SK-N-MC (cell line): ENCODE measurements around the gene SDK1.
"Not testable (repeated sequence)": the region's sequence is repeated elsewhere in the genome, so short reads cannot be mapped to it uniquely, and the experiment has no call there.

ENCODE experiments used
- DNase-seq: peaks from one replicate; pipeline ENCODE4 v3.0.0-alpha.2; 2011; ENCODE audit warnings: low read depth, low spot score
- H3K27ac ChIP-seq: fragments of 200-600 bp; sonication (generic); 2 replicates; pipeline ENCODE4 v1.5.1; 2016; ENCODE audit warnings: mixed run types
- H3K36me3 ChIP-seq: fragments of 200-600 bp; sonication (generic); 2 replicates; pipeline ENCODE4 v1.6.1; 2017; ENCODE audit warnings: antibody characterized with exemption, low read length, mixed read lengths; ENCODE audit not compliant: insufficient read depth
- H3K4me3 ChIP-seq: fragments of 200-600 bp; sonication (generic); 2 replicates; pipeline ENCODE4 v1.5.1; 2016
- H3K9ac ChIP-seq: fragments of 200-600 bp; sonication (generic); 2 replicates; pipeline ENCODE4 v1.8.0; 2017; ENCODE audit warnings: mixed run types, mixed read lengths; ENCODE audit not compliant: insufficient read length
- H3K9me3 ChIP-seq: fragments of 200-600 bp; sonication (generic); 2 replicates; pipeline ENCODE4 v1.6.1; 2017; ENCODE audit warnings: low read depth, mild to moderate bottlenecking, antibody characterized with exemption, low read length, moderate library complexity, mixed read lengths
- EZH2 ChIP-seq: fragments of 200-600 bp; sonication (generic); IDR thresholded peaks from one replicate; pipeline ENCODE4 v1.6.1; 2017; ENCODE audit warnings: antibody characterized with exemption
- FOXP2 ChIP-seq: optimal IDR thresholded peaks from 2 replicates; pipeline ENCODE3; 2011; ENCODE audit warnings: mild to moderate bottlenecking, moderate library complexity; ENCODE audit not compliant: insufficient read depth; ENCODE audit errors: extremely low read length, control extremely low read depth
- POLR2AphosphoS5 ChIP-seq: IDR thresholded peaks from 2 replicates; pipeline ENCODE4 v1.6.1; 2012; ENCODE audit warnings: mild to moderate bottlenecking, low read depth, low read length, borderline replicate concordance

SDK1 gene

GRCh38 chr7:4286351-4286750, 985.3 kb downstream of the SDK1 start:
- no peak for DNase-seq
- Histone ChIP-seq H3K27ac (no peak overlapping the region), H3K9ac (no peak overlapping the region), H3K36me3 (no peaks in the 10 kb centered on the region), H3K4me3 (no peak overlapping the region), H3K9me3 (no peaks in the 10 kb centered on the region)
- no peak for TF ChIP-seq FOXP2
- TF ChIP-seq EZH2 = no peak
- no peak for TF ChIP-seq POLR2AphosphoS5

- H3K4me3 ChIP-seq = peak overlapping the region; percentile 55
- peak overlapping the region; percentile 43 for H3K9ac ChIP-seq
- H3K27ac ChIP-seq = peak overlapping the region; percentile 92
- peak; percentile 68 for DNase-seq
- TF ChIP-seq EZH2 (no peak), POLR2AphosphoS5 (no peak), FOXP2 (no peak)
- H3K36me3 ChIP-seq = no peaks in the 10 kb centered on the region
- H3K9me3 ChIP-seq = no peaks in the 10 kb centered on the region
Measured at GRCh38 chr7:4288791-4289394, 987.8 kb downstream of the SDK1 start.

- DNase-seq = no peak
- H3K4me3 ChIP-seq = no peak overlapping the region
- no peaks in the 10 kb centered on the region for H3K9me3 ChIP-seq
- no peaks in the 10 kb centered on the region for H3K36me3 ChIP-seq
- no peak overlapping the region for H3K27ac ChIP-seq
- TF ChIP-seq FOXP2 (no peak), EZH2 (no peak), POLR2AphosphoS5 (no peak)
- H3K9ac ChIP-seq = no peak overlapping the region
Measured at GRCh38 chr7:4297165-4297917, 996.3 kb downstream of the SDK1 start.

GRCh38 chr7:4297918-4298219, 996.8 kb downstream of the SDK1 start:
- no peak overlapping the region for H3K4me3 ChIP-seq
- no peak for DNase-seq
- H3K9me3 ChIP-seq = no peaks in the 10 kb centered on the region
- H3K36me3 ChIP-seq = no peaks in the 10 kb centered on the region
- H3K27ac ChIP-seq = no peak overlapping the region
- TF ChIP-seq POLR2AphosphoS5 (no peak), FOXP2 (no peak)
- no peak overlapping the region for H3K9ac ChIP-seq

GRCh38 chr7:4299431-4299830, 998.4 kb downstream of the SDK1 start:
- Histone ChIP-seq H3K9ac (no peak overlapping the region), H3K27ac (no peak overlapping the region), H3K4me3 (no peak overlapping the region), H3K36me3 (no peaks in the 10 kb centered on the region), H3K9me3 (no peaks in the 10 kb centered on the region)
- TF ChIP-seq EZH2 (no peak), FOXP2 (no peak), POLR2AphosphoS5 (no peak)
- DNase-seq = no peak

- no peak overlapping the region for H3K27ac ChIP-seq
- no peaks in the 10 kb centered on the region for H3K9me3 ChIP-seq
- no peak overlapping the region for H3K4me3 ChIP-seq
- TF ChIP-seq POLR2AphosphoS5 = no peak
- no peak for TF ChIP-seq EZH2
- no peak for TF ChIP-seq FOXP2
- no peaks in the 10 kb centered on the region for H3K36me3 ChIP-seq
- no peak overlapping the region for H3K9ac ChIP-seq
- DNase-seq = no peak
Measured at GRCh38 chr7:4302203-4302905, 1001.3 kb downstream of the SDK1 start.

- Histone ChIP-seq H3K9ac (no peak overlapping the region), H3K27ac (no peak overlapping the region), H3K4me3 (no peak overlapping the region), H3K9me3 (no peaks in the 10 kb centered on the region), H3K36me3 (no peaks in the 10 kb centered on the region)
- no peak for DNase-seq
- TF ChIP-seq FOXP2 (no peak), EZH2 (no peak), POLR2AphosphoS5 (no peak)
Measured at GRCh38 chr7:4307316-4308204, 1006.5 kb downstream of the SDK1 start.

GRCh38 chr7:4308205-4308590, 1007.1 kb downstream of the SDK1 start:
- no peaks in the 10 kb centered on the region for H3K36me3 ChIP-seq
- TF ChIP-seq FOXP2 (no peak), POLR2AphosphoS5 (no peak), EZH2 (no peak)

GRCh38 chr7:4313911-4314310, 1012.9 kb downstream of the SDK1 start:
- not testable (repeated sequence) for H3K27ac ChIP-seq, H3K9me3 ChIP-seq, DNase-seq, H3K9ac ChIP-seq, H3K4me3 ChIP-seq, H3K36me3 ChIP-seq

More at GRCh38 chr7:4308205-4308590, 1007.1 kb downstream of the SDK1 start:
- Histone ChIP-seq H3K27ac (no peak overlapping the region), H3K4me3 (no peak overlapping the region), H3K9me3 (no peaks in the 10 kb centered on the region), H3K9ac (no peak overlapping the region)
- no peak for DNase-seq

GRCh38 chr7:4314316-4314715, 1013.3 kb downstream of the SDK1 start:
- not testable (repeated sequence) for H3K36me3 ChIP-seq, DNase-seq, H3K9ac ChIP-seq, H3K4me3 ChIP-seq, H3K27ac ChIP-seq, H3K9me3 ChIP-seq
